DND-41 (cell line): ENCODE results near the gene STH.

Experiments
- ATAC-seq: fragments of 200-7000 bp; cut with Tn5 transposase; 3 replicates; pipeline ENCODE4 v1.9.1; 2021; ENCODE audit warnings: low read depth; ENCODE audit not compliant: insufficient read depth
- DNase-seq: peaks from one replicate; pipeline ENCODE4 v3.0.0-alpha.2; 2020
- H2AFZ ChIP-seq: 2 replicates; pipeline ENCODE4 v1.6.0; 2012; ENCODE audit warnings: low read depth, low read length
- H3K27ac ChIP-seq: 2 replicates; pipeline ENCODE4 v1.5.1; 2012; ENCODE audit warnings: low read length, inconsistent platforms
- H3K27me3 ChIP-seq: fragments of 200-600 bp; sonication (generic); 2 replicates; pipeline ENCODE4 v1.6.0; 2012; ENCODE audit warnings: low read length, mild to moderate bottlenecking, inconsistent platforms; ENCODE audit not compliant: insufficient read depth, poor library complexity
- H3K36me3 ChIP-seq: 2 replicates; pipeline ENCODE4 v1.5.1; 2012; ENCODE audit warnings: low read length, inconsistent platforms; ENCODE audit not compliant: insufficient read depth
- H3K4me1 ChIP-seq: 2 replicates; pipeline ENCODE4 v1.5.1; 2012; ENCODE audit warnings: mild to moderate bottlenecking, low read length; ENCODE audit not compliant: insufficient read depth
- H3K4me2 ChIP-seq: 2 replicates; pipeline ENCODE4 v1.6.0; 2012; ENCODE audit warnings: mild to moderate bottlenecking, moderate library complexity, low read length, inconsistent platforms; ENCODE audit not compliant: insufficient read depth
- H3K4me3 ChIP-seq, 2 experiments: fragments of 200-600 bp in 1 of 2; shearing (Covaris generic) in 1 of 2; 2 replicates each; pipeline ENCODE4 v1.5.1; 2012 to 2016; ENCODE audit warnings: inconsistent platforms in 2 of 2, low read length in 2 of 2, mild to moderate bottlenecking in 2 of 2, low read depth in 1 of 2, moderate library complexity in 1 of 2
- H3K79me2 ChIP-seq: 2 replicates; pipeline ENCODE4 v1.6.0; 2012; ENCODE audit warnings: low read length, inconsistent platforms; ENCODE audit not compliant: insufficient read depth
- H3K9ac ChIP-seq: 2 replicates; pipeline ENCODE4 v1.6.0; 2012; ENCODE audit warnings: low read depth, mild to moderate bottlenecking, inconsistent platforms, low read length, moderate library complexity
- H3K9me3 ChIP-seq: 2 replicates; pipeline ENCODE4 v1.5.1; 2012; ENCODE audit warnings: low read length, moderate library complexity, mild to moderate bottlenecking, inconsistent platforms; ENCODE audit not compliant: insufficient read depth, severe bottlenecking
- H4K20me1 ChIP-seq: 2 replicates; pipeline ENCODE4 v1.6.0; 2012; ENCODE audit warnings: low read length; ENCODE audit not compliant: insufficient read depth
- CTCF ChIP-seq: IDR thresholded peaks from 2 replicates; pipeline ENCODE4 v1.5.1; 2012; ENCODE audit warnings: borderline replicate concordance, low read length, moderate library complexity, mild to moderate bottlenecking; ENCODE audit not compliant: poor library complexity, severe bottlenecking; ENCODE audit errors: extremely low read depth
- EZH2 ChIP-seq: IDR thresholded peaks from 3 replicates; pipeline ENCODE4 v1.6.1; 2012; ENCODE audit warnings: borderline replicate concordance, low read depth, mild to moderate bottlenecking, moderate library complexity, low read length, inconsistent platforms; ENCODE audit not compliant: severe bottlenecking

STH gene

GRCh38 chr17:45958307-45958706 is 40.7 kb upstream of the STH start:
- Histone ChIP-seq H3K9ac (no peak overlapping the region), H3K36me3 (no peaks in the 10 kb centered on the region), H3K4me1 (no peaks in the 10 kb centered on the region), H3K79me2 (no peaks in the 10 kb centered on the region), H3K4me3 (no peak overlapping the region), H2AFZ (no peak overlapping the region), H3K27me3 (no peaks in the 10 kb centered on the region), H3K4me2 (no peak overlapping the region), H3K27ac (no peak overlapping the region), H4K20me1 (no peaks in the 10 kb centered on the region), H3K9me3 (no peaks in the 10 kb centered on the region)
- TF ChIP-seq EZH2 (no peak), CTCF (no peak)
- ATAC-seq (no peak), DNase-seq (no peak)

- H3K4me2 ChIP-seq, result no peak overlapping the region
- no peaks in the 10 kb centered on the region for H3K9me3 ChIP-seq
- DNase-seq (no peak), ATAC-seq (no peak)
- H2AFZ ChIP-seq, result no peak overlapping the region
- TF ChIP-seq EZH2, result no peak
- no peak for TF ChIP-seq CTCF
- no peak overlapping the region for H3K9ac ChIP-seq
- H3K27ac ChIP-seq, result no peak overlapping the region
- H3K27me3 ChIP-seq, result no peaks in the 10 kb centered on the region
- H3K4me1 ChIP-seq, result no peaks in the 10 kb centered on the region
- no peaks in the 10 kb centered on the region for H3K36me3 ChIP-seq
- H3K79me2 ChIP-seq, result no peaks in the 10 kb centered on the region
- no peaks in the 10 kb centered on the region for H4K20me1 ChIP-seq
- H3K4me3 ChIP-seq, result no peak overlapping the region
Measured at GRCh38 chr17:45958994-45959665, 39.9 kb upstream of the STH start.

- no peak for TF ChIP-seq CTCF
- no peaks in the 10 kb centered on the region for H3K9me3 ChIP-seq
- H3K9ac ChIP-seq, result no peak overlapping the region
- H3K27ac ChIP-seq, result no peak overlapping the region
- DNase-seq, result no peak
- no peak overlapping the region for H3K4me3 ChIP-seq
- ATAC-seq, result no peak
- H3K4me1 ChIP-seq, result no peaks in the 10 kb centered on the region
- no peak overlapping the region for H3K4me2 ChIP-seq
- H3K79me2 ChIP-seq, result no peaks in the 10 kb centered on the region
- H4K20me1 ChIP-seq, result no peaks in the 10 kb centered on the region
- H3K27me3 ChIP-seq, result no peaks in the 10 kb centered on the region
- no peak overlapping the region for H2AFZ ChIP-seq
- no peaks in the 10 kb centered on the region for H3K36me3 ChIP-seq
Measured at GRCh38 chr17:45960311-45960710, 38.7 kb upstream of the STH start.

- no peaks in the 10 kb centered on the region for H3K4me1 ChIP-seq
- no peak overlapping the region for H3K9ac ChIP-seq
- H3K9me3 ChIP-seq, result no peaks in the 10 kb centered on the region
- no peak overlapping the region for H3K27ac ChIP-seq
- no peak overlapping the region for H3K4me2 ChIP-seq
- TF ChIP-seq CTCF (no peak), EZH2 (no peak)
- H3K36me3 ChIP-seq, result no peaks in the 10 kb centered on the region
- H2AFZ ChIP-seq, result no peak overlapping the region
- no peaks in the 10 kb centered on the region for H4K20me1 ChIP-seq
- H3K27me3 ChIP-seq, result no peaks in the 10 kb centered on the region
- ATAC-seq (no peak), DNase-seq (no peak)
- no peaks in the 10 kb centered on the region for H3K79me2 ChIP-seq
- H3K4me3 ChIP-seq, result no peak overlapping the region
Measured at GRCh38 chr17:45961206-45961605, 37.8 kb upstream of the STH start.
